ENCODE data around the gene PRR5L.
"Not testable (repeated sequence)": the region's sequence is repeated elsewhere in the genome, so short reads cannot be mapped to it uniquely, and the experiment has no call there.

Gene PRR5L

DNA sequence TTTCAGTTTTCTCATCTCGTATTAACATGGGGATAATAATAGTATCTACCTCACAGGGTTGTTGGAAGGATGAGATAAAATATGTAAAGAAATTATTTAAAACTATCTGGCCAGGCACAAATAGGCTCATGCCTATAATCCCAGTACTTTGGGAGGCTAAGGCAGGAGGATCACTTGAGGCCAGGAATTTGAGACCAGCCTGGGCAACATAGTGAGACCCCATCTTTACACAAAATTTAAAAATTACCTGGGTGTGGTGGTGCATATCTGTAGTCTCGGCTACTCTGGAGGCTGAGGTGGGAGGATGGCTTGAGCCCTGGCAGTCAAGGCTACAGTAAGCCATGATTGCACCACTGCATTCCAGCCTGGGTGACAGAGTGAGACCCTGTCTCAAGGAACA is 215.0 kb downstream of the PRR5L start:
- DNase-seq = not testable (repeated sequence)

GRCh38 chr11:36512016-36512415 is 215.9 kb downstream of the PRR5L start:
- no peak for DNase-seq

GRCh38 chr11:36513965-36514364 is 217.9 kb downstream of the PRR5L start:
- no peak for DNase-seq

All from cortex of kidney (tissue), 1 donor.